Bronchial epithelial cell (primary cell): ENCODE measurements around the gene YEATS2. TPM values are rescaled to one million over a fixed set of nuclear protein-coding genes. Genes with fewer than 3 reads are reported as not detected.

Experiments used
- DNase-seq: peaks from one replicate; pipeline ENCODE4 v3.0.0-alpha.2; 2010; ENCODE audit warnings: low read depth
- FAIRE-seq: peaks from 2 replicates; lab custom pipeline; 2011; peaks lifted over from hg19 to GRCh38; lab: Jason Lieb, UNC
- H3K27me3 ChIP-seq: 2 replicates; pipeline ENCODE4 v1.5.1; 2011; ENCODE audit warnings: low read length; ENCODE audit not compliant: control insufficient read depth, insufficient read depth
- H3K36me3 ChIP-seq: 2 replicates; pipeline ENCODE4 v1.5.1; 2011; ENCODE audit warnings: low read length; ENCODE audit not compliant: control insufficient read depth, insufficient read depth
- H3K4me3 ChIP-seq: 2 replicates; pipeline ENCODE4 v1.5.1; 2011; ENCODE audit warnings: mild to moderate bottlenecking, low read depth, low read length, control low read depth
- total RNA-seq: library from RNA; depleted of rRNA; stranded (reverse); fragments of >200 nt; gene quantifications from 2 replicates; pipeline ENCODE4 v1.2.1, GENCODE V29; 2014
- TF ChIP-seq, protein P1 (sequence below): IDR thresholded peaks from 2 replicates; pipeline ENCODE4 v1.5.1; 2011; ENCODE audit warnings: mild to moderate bottlenecking, moderate library complexity, low read length, control low read depth, inconsistent platforms; ENCODE audit not compliant: insufficient read depth, severe bottlenecking

The YEATS2 gene
- total RNA-seq: 18.2 and 19.7 TPM in 2 replicates

DNA sequence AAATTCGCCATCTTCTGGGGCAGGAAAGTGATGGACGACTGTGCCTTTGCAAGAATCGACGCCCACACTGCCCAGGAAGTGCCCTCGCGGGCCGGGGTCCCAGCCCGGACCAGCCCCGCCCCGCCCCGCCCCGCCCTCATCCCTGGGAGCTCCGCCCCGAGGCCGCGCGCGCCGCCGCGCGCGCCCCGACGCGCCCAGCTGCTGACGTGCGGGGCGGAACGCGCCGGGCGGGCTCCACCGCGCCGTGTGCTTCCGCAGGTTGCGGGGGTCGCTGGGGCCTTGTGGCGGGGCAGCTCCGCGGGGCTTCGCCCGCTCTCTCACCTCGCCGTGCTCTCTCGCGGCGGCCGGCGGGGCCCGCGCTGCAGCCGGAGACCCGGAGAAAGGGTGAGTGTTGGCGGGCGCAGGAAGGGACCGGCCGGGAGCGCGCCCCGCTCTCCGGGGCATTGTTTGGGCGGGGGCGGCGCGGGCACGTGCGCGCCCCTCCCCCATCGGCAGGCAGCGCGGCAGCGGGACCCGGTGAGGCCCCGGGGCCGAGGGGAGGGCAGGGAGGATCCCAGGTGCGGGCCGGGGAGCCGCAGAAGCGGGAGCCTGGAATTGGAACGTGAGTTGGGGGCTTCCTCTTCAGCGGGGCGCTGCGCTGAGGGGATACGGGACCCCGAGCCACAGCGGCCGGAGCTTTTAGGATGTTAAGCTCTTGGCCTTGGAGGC is at the start of gene YEATS2:
YEATS2 (plus strand) TSS at position 188 of the 708 bp plus-strand sequence. CDS start 17,366 bp downstream, outside the sequence.
- peak; percentile 30 for DNase-seq
- FAIRE-seq: no peak
- TF ChIP-seq, protein P1, sequence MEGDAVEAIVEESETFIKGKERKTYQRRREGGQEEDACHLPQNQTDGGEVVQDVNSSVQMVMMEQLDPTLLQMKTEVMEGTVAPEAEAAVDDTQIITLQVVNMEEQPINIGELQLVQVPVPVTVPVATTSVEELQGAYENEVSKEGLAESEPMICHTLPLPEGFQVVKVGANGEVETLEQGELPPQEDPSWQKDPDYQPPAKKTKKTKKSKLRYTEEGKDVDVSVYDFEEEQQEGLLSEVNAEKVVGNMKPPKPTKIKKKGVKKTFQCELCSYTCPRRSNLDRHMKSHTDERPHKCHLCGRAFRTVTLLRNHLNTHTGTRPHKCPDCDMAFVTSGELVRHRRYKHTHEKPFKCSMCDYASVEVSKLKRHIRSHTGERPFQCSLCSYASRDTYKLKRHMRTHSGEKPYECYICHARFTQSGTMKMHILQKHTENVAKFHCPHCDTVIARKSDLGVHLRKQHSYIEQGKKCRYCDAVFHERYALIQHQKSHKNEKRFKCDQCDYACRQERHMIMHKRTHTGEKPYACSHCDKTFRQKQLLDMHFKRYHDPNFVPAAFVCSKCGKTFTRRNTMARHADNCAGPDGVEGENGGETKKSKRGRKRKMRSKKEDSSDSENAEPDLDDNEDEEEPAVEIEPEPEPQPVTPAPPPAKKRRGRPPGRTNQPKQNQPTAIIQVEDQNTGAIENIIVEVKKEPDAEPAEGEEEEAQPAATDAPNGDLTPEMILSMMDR: no peak

DNA sequence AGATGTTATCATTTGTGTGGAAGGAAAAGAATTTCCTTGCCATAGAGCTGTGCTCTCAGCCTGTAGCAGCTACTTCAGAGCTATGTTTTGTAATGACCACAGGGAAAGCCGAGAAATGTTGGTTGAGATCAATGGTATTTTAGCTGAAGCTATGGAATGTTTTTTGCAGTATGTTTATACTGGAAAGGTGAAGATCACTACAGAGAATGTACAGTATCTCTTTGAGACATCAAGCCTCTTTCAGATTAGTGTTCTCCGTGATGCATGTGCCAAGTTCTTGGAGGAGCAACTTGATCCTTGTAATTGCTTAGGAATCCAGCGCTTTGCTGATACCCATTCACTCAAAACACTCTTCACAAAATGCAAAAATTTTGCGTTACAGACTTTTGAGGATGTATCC is 47.0 kb upstream of the YEATS2 start:
- no peak for FAIRE-seq
- Histone ChIP-seq H3K27me3 (no peaks in the 10 kb centered on the region), H3K4me3 (no peak overlapping the region), H3K36me3 (no peaks in the 10 kb centered on the region)
- TF ChIP-seq, protein P1: no peak
- no peak for DNase-seq

More for the DNA sequence above, at the start of gene YEATS2:
- H3K27me3 ChIP-seq: no peaks in the 10 kb centered on the region
- peaks cover 2% of the 10 kb centered on the region for H3K36me3 ChIP-seq
- H3K4me3 ChIP-seq: peak within 1 kb of the TSS; percentile 97

DNA sequence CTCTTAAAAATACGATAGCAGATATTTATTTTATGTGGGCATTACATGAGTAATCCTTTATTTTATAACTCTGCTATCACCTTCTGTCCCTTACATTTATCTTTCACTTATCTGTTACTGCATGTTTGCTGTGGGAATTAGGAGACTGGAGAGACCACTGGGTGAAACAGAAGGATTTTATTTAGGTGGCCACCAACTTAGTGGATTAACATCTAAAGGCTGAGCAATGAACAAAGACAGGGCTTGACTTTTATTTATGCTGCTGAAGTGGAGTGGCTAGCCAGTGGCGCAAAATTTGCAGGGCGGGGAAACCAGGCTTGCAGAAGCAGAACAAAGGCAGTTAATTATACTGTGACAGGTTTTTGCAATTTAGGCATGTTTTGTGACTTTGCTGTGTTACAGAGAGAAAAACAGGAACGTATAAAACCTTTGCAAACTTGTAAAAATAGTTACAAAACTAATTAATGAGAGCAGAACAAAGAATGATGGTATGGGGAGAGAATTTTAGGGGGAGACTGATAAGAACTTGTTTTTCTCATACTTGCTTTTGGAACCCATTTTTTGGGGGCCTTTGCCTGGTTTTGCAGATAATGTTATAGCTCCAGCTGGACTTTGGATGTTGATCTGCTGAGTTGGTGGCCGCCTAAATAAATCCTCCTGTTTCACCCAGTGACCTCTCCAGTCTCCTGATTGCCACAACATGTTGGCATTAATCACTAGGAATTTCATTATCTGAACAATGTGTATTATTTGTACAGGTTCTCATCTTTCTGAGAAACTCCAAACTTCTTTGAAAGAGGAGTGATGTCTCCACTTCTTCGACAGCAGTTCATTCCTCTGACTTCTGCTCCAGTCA is 44.2 kb upstream of the YEATS2 start:
- no peak overlapping the region for H3K4me3 ChIP-seq
- no peaks in the 10 kb centered on the region for H3K36me3 ChIP-seq
- DNase-seq: no peak
- FAIRE-seq: peak; percentile 18
- no peaks in the 10 kb centered on the region for H3K27me3 ChIP-seq
- TF ChIP-seq, protein P1: no peak

DNA sequence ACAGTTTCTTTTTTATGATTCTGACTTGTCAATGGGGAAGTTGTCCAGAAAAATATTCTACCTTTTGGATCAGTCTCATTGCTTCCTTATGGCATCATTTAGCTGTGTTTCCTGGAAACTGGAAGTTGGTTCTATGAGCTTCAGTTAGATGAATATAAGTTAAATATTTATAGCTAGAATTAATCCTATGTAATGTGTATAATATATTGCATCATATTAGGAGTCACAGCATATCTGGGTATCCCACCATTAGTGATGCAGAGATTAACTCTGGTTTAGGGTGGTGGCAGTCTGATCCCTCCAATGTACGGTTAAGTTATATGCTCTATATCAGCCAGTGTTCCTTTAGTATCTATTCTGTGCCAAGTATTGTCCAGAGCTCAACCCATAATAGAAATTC is 42.9 kb upstream of the YEATS2 start:
- no peak for FAIRE-seq

DNA sequence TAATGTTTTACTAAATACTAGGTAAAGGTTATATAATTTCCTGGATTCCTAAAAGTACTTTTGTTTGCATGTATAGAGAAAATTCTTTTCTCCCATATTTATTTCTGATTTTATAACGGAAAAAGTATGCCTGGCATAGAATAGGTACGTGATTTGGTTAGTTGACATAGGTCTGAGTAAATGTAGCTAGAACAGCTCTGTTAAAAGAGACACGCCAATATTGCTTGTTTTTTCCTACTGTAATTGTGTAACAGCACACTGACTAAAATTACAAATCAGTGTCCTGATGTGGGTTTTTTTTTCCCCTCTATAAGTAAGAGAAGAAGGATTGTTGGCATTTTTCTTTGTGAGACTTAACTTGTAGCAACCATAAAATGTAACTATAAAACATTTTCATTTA is 35.5 kb upstream of the YEATS2 start:
- DNase-seq (no peak), FAIRE-seq (no peak)
- Histone ChIP-seq H3K36me3 (no peaks in the 10 kb centered on the region), H3K4me3 (no peak overlapping the region), H3K27me3 (no peaks in the 10 kb centered on the region)
- TF ChIP-seq, protein P1: no peak

More for the DNA sequence above, 42.9 kb upstream of the YEATS2 start:
- no peaks in the 10 kb centered on the region for H3K27me3 ChIP-seq
- H3K36me3 ChIP-seq: no peaks in the 10 kb centered on the region
- TF ChIP-seq, protein P1: no peak
- no peak for DNase-seq
- H3K4me3 ChIP-seq: no peak overlapping the region
